Measurements from ENCODE around the gene MBTD1.
A peak's percentile ranks its signal among the peaks of the same experiment; 100 is the strongest.
"Not testable (repeated sequence)": the region's sequence is repeated elsewhere in the genome, so short reads cannot be mapped to it uniquely, and the experiment has no call there.

MBTD1 gene

DNA sequence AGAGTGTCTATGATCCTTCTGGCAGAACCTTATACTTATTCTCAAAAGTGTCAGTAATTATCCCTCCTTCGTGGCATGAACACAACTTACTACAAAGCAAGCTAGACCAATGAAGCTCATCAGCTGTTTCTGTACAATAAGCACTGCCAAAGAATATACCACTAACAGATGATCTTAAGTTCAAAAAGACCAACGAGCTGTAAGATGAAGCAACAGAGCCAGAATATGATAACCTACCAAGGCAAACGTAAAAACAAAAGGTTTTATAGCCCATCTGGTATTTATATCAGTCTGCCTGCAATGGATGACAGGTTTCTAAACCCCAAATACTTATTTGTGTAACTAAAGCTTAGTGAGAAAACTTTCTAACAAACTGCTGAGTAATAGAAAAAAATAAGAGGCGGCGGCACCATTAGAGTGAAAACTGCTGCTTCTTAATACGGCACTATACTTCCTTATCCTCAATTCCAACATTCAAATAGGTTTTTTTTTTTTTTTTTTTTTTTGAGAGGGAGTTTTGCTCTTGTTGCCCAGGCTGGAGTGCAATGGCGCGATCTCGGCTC is 71.5 kb downstream of the MBTD1 start:
- DNase-seq (ENCODE audit: low spot score): no peak

- no peak for DNase-seq (ENCODE audit: low spot score)
These were observed 74.0 kb downstream of the MBTD1 start for GRCh38 chr17:51185763-51186332.

DNA sequence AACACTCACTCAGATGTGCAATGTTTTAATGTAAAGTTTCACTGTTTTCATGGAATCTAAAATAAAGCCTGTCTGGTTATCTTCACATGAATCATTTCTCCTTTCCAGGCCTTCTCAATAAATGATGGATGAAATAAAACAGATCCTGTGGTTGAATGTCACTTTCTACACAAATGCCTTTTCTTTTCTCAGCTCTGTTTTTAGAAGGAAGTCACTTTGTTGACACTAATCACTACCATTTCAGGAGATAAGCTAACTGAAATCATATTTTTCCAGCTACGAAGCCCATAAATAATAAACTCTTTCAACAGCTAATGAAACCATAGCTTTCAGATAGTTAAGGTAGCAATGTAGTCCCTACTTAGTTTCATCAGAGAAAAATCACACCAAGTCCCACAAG is 75.7 kb downstream of the MBTD1 start:
- no peak for DNase-seq (ENCODE audit: low spot score)

GRCh38 chr17:51180486-51180885 is 79.4 kb downstream of the MBTD1 start:
- no peak for DNase-seq (ENCODE audit: low spot score)

DNA sequence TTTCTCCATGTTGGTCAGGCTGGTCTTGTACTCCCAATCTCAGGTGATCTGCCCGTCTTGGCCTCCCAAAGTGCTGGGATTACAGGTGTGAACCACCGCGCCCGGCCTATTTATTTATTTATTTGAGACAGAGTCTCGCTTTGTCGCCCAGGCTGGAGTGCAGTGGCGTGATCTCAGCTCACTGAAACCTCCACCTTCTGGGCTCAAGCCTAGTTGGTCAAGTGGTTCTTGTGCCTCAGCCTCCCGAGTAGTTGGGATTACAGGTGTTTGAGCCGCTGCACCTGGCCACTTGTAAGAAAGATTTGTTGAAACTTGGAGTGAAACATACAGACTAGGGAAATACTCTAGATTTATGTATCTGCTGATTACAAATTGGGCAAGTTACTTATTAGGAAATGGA is 87.8 kb downstream of the MBTD1 start:
- DNase-seq (ENCODE audit: low spot score): not testable (repeated sequence)

- no peak for DNase-seq (ENCODE audit: low spot score)
These were observed 89.1 kb downstream of the MBTD1 start for GRCh38 chr17:51170736-51171135.

- DNase-seq (ENCODE audit: low spot score): no peak
These were observed 90.5 kb downstream of the MBTD1 start for GRCh38 chr17:51169340-51169739.

GRCh38 chr17:51166987-51167931 is 92.6 kb downstream of the MBTD1 start:
- DNase-seq (ENCODE audit: low spot score): peak; percentile 91

DNA sequence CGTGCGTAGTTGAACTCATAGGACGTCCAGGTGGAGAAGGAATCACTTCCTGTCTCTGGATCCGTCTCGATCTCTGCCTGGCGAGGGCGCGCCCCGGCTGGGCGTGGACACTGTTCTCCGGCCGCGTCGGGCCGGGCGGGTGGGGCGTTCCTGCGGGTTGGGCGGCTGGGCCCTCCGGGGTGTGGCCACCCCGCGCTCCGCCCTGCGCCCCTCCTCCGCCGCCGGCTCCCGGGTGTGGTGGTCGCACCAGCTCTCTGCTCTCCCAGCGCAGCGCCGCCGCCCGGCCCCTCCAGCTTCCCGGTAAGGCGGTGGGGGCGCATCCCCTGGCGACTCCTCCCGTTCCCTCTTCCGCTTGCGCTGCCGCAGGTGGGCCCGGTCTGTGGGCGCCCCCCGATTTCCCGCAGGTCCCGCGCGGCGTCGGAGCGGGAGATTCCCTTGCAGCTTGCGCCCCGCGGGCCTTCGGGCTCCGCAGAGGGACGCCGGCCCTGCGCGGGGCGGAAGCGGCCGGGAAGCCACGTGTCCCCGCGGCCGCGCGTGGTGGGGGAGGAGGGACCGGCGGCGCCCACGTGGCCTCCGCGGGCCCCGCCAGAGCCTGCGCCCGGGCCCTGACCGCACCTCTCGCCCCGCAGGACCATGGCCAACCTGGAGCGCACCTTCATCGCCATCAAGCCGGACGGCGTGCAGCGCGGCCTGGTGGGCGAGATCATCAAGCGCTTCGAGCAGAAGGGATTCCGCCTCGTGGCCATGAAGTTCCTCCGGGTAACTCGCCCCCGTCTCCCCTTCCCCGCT is 93.5 kb downstream of the MBTD1 start, which contains the start of gene NME2:
NME2 (plus strand) TSS at position 214 of the 789 bp plus-strand sequence; CDS start at position 634, 420 bp downstream.
- peak; percentile 98 for DNase-seq (ENCODE audit: low spot score)

- peak; percentile 36 for DNase-seq (ENCODE audit: low spot score)
These were observed 94.1 kb downstream of the MBTD1 start for GRCh38 chr17:51165680-51166197.

DNA sequence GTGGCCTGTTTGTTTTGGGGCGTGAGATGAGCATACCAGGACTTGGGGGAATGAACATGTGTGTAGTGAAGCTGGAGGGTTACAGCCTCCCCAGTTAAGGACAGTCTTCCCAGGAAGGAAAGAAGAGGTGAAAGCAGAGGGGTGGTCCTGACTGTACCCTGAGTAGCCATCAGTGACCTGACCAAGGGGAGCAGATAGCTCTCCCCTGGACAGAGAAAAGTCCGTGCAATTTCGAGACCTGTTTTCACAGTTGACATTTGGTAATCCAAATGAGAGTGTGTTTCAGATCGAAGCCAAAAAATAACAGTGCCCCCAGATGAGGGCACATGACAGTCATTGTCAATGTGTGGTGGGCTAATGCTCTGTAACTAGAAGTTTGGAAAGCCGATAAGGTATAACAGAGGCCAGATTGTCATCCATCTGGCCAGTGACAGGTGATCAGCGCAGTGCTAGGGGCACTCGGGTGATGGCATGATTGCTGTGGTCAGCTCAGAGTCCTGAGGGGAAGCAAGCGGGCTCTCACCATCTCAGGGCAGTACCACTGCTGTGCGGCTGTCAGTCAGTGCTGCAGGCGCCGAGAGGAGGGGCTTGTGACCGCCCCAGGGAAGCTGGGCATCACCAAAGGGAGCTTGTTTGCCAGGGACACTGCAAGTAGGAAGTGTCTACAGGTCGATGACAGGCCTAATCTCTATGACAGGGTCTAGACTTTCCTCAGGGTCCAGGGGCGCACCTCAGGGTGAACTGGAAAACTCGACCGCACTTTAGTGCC is 94.8 kb downstream of the MBTD1 start:
- no peak for DNase-seq (ENCODE audit: low spot score)

GRCh38 chr17:51161541-51161940 is 98.3 kb downstream of the MBTD1 start:
- DNase-seq (ENCODE audit: low spot score): no peak

- no peak for DNase-seq (ENCODE audit: low spot score)
These were observed 100.2 kb downstream of the MBTD1 start for GRCh38 chr17:51159604-51160003.

DNA sequence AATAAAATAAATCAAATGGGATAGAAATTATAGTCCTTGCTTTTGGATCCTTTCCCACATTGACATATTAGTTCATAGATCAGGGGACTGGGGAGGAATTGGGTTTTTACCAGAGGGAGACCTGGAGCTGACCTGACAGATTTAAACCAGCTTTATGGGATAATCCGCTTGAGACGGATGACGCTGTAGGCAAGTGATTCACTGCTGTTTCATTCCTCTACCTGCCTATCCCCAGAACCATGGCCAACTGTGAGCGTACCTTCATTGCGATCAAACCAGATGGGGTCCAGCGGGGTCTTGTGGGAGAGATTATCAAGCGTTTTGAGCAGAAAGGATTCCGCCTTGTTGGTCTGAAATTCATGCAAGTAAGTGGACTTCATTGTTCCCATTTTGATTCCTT is 104.4 kb downstream of the MBTD1 start:
- DNase-seq (ENCODE audit: low spot score): no peak

GRCh38 chr17:51154176-51154575 is 105.7 kb downstream of the MBTD1 start:
- no peak for DNase-seq (ENCODE audit: low spot score)

GRCh38 chr17:51153210-51154072 is 106.4 kb downstream of the MBTD1 start, which contains the start of gene NME1:
Gene NME1, plus strand, starts transcription at chr17:51153559. Its CDS starts 2,096 bp downstream, at chr17:51155655.
- peak; percentile 96 for DNase-seq (ENCODE audit: low spot score)

- peak; percentile 19 for DNase-seq (ENCODE audit: low spot score)
These were observed 107.1 kb downstream of the MBTD1 start for GRCh38 chr17:51152766-51153209.

- DNase-seq (ENCODE audit: low spot score): no peak
These were observed 108.9 kb downstream of the MBTD1 start for GRCh38 chr17:51150932-51151331.

GRCh38 chr17:51149163-51149562 is 110.7 kb downstream of the MBTD1 start:
- no peak for DNase-seq (ENCODE audit: low spot score)

- no peak for DNase-seq (ENCODE audit: low spot score)
These were observed 112.2 kb downstream of the MBTD1 start for GRCh38 chr17:51147650-51148049.

Data from GM03348 (cell line).